A204.1 (cell line): ENCODE data around the gene CASR.
"Not testable (repeated sequence)": the region's sequence is repeated elsewhere in the genome, so short reads cannot be mapped to it uniquely, and the experiment has no call there.

Experiments used
- FAIRE-seq: peaks from 2 replicates; lab custom pipeline; 2012; peaks lifted over from hg19 to GRCh38; lab: Jason Lieb, UNC

CASR gene, protein sequence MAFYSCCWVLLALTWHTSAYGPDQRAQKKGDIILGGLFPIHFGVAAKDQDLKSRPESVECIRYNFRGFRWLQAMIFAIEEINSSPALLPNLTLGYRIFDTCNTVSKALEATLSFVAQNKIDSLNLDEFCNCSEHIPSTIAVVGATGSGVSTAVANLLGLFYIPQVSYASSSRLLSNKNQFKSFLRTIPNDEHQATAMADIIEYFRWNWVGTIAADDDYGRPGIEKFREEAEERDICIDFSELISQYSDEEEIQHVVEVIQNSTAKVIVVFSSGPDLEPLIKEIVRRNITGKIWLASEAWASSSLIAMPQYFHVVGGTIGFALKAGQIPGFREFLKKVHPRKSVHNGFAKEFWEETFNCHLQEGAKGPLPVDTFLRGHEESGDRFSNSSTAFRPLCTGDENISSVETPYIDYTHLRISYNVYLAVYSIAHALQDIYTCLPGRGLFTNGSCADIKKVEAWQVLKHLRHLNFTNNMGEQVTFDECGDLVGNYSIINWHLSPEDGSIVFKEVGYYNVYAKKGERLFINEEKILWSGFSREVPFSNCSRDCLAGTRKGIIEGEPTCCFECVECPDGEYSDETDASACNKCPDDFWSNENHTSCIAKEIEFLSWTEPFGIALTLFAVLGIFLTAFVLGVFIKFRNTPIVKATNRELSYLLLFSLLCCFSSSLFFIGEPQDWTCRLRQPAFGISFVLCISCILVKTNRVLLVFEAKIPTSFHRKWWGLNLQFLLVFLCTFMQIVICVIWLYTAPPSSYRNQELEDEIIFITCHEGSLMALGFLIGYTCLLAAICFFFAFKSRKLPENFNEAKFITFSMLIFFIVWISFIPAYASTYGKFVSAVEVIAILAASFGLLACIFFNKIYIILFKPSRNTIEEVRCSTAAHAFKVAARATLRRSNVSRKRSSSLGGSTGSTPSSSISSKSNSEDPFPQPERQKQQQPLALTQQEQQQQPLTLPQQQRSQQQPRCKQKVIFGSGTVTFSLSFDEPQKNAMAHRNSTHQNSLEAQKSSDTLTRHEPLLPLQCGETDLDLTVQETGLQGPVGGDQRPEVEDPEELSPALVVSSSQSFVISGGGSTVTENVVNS

DNA sequence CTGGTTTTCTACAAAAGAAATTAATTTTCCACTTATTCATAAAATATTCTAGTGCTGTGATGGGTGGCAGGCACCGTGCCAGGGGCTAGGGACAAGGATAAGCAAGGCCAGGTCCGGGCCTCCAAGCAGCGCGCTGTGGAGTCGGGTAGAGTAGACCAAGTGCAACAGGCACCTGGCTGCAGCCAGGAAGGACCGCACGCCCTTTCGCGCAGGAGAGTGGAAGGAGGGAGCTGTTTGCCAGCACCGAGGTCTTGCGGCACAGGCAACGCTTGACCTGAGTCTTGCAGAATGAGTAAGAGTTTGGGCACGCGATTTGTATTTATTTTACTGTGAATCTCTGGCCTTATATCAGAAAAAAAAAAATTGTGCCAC is at the start of gene CASR:
Gene CASR, plus strand, starts transcription at position 148 of the 372 bp plus-strand sequence. CDS start 70,522 bp downstream, outside the sequence.
- FAIRE-seq = no peak

DNA sequence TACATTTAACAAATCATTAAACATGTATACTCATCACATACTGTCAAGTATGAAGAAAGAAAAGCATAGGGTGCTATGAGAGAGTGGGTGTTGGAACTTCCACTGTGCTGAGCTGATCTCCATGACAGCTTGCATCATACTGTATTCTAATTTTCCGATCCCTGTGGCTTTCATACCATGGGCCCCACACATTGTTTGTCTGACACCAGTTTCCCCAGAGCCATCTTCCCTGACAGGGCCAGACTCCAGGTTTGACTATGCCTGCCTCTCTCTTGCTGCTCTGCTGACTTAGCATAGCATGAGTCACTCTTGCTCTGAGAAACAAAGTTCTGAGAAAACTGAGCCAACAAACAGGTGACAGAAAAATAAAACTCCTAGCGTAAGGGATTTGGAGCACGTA is 37.0 kb upstream of the CASR start:
- FAIRE-seq = no peak

DNA sequence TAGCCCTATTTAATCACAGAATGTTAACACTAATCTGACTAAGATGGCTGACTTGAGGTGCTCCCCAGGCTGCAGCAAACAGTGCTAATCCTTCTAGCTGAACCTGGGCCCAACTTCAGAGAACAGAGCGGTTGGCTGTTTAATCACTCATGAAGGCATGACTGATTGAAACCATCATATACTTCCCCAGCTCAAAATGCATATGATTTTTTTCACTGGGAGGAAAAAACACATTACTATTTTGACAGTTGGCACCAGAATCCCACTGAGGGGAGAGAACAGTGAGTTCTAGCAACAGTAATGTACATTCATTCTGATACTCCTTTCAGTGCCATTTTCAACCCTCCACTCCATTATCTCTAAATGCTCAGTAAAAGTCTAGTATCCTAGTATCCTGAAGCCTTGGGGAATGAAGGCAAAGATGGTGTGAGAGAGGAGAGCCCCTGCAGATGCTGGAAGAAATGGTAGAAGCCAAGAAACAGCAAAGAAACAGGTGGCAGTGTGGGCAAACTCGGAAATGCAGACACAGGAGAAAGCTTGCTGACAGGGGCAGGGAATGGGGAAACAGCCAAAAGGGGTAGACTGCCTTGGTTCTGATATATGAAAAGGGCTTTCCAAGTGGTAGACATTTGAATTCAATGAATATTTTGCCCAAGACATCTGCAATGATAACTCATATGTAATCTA is 34.4 kb upstream of the CASR start:
- no peak for FAIRE-seq

DNA sequence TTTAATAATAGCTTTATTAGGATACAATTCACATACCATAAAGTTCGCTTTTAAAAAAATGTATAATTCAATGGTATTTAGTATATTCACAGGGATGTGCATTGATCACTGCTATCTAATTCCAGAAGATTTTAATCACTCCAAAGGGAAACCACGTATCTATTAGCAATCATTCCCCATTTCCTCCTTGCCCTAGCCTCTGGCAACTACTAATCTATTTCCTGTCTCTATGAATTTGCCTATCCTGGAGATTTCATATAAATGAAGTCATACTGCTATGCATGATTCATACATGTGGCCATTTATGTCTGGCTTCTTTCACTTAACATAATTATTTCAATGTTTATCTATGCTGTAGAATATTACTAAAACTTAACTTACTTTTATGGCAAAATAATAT is 32.0 kb upstream of the CASR start:
- FAIRE-seq = no peak

DNA sequence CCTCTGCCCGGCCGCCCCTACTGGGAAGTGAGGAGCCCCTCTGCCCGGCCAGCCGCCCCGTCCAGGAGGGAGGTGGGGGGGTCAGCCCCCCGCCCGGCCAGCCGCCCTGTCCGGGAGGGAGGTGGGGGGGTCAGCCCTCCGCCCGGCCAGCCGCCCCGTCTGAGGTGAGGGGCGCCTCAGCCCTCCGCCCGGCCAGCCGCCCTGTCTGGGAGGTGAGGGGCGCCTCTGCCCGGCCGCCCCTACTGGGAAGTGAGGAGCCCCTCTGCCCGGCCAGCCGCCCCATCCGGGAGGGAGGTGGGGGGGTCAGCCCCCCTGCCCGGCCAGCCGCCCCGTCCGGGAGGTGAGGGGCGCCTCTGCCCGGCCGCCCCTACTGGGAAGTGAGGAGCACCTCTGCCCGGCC is 18.5 kb upstream of the CASR start:
- FAIRE-seq = not testable (repeated sequence)

DNA sequence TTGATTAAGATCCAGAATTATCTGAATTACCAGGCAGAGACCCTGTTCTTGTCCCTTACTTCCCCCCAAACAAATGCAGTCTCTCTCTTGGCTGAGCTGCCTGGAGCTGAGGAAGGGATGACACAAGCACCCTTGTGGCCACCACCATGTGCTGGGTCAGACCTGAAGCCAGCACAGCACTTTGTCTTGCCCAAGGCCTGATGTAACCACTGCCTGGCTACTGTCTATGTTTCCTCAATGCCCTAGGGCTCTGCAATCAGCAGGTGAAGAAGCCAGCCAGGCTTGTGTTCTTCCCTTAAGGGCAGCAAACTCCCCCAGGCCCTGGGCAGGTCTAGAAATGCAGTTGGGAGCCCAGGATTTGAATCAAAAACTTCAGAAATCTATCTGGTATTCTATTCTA is 15.8 kb upstream of the CASR start:
- no peak for FAIRE-seq

DNA sequence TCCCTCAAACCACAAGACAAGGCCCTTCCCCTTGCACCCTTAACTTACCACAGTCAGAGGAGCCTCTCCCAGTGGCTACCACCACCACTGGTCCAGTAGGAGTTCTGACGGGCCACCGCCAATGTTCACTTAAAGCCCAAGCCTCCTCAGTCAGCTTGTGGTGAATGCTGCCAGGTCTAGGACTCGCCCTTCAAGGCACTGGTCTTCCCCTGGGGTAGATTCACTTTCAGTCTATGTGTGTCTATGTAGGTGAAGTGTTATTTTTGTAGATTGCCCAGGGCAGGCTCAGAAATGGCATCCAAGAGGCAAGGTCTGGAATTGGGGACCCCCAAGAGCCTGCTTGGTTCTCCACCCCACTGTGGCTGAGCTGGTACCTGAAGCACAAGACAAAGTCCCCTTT is 15.4 kb upstream of the CASR start:
- no peak for FAIRE-seq

DNA sequence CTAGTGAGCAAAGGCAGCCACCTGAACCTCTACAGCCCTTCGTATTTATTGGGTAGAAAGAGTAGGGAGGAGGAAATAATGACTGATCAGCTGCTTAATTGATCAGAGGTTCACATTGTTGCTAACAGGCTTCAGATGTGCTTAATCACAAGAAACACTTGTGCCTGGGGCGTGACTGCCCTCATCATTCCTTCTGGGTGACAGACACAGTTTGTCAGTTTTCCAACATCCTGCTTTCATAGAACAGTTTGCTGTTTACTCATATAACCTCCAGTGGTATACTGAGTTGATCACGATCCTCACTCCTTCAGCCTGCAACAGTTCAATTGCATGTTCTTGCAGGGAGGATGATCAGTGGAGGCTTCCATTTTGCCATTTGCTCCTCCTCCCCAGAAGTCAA is 13.6 kb upstream of the CASR start:
- FAIRE-seq = no peak

DNA sequence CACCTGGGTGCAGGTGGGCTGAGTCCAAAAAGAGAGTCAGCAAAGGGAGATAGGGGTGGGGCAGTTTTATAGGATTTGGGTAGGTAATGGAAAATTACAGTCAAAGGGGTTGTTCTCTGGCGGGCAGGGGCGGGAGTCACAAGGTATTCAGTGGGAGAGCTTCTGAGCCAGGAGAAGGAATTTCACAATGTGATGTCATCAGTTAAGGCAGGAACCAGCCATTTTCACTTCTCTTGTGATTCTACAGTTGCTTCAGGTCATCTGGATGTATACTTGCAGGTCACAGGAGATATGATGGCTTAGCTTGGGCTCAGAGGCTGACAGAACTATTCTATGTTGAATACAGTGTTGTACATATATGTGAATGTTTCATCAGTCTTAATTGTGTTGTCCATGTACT is 12.1 kb upstream of the CASR start:
- FAIRE-seq = not testable (repeated sequence)

DNA sequence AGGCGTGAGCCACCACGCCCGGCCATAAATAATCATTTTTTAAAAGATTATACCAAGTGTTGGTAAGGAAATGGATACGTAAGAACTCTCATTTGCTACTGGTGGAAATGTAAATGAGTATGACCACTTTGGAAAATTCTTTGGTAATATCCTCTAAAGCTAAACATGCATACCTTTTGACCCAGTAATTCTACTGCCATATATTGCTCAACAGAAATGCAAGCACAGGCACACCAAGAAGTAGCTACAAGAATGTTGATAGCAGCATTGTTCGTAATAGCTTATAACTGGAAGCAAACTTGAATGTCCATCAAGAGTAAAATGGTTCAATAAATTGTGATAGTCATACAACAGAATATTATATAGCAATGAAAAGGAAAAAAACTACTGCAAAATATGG is 4.8 kb upstream of the CASR start:
- no peak for FAIRE-seq

DNA sequence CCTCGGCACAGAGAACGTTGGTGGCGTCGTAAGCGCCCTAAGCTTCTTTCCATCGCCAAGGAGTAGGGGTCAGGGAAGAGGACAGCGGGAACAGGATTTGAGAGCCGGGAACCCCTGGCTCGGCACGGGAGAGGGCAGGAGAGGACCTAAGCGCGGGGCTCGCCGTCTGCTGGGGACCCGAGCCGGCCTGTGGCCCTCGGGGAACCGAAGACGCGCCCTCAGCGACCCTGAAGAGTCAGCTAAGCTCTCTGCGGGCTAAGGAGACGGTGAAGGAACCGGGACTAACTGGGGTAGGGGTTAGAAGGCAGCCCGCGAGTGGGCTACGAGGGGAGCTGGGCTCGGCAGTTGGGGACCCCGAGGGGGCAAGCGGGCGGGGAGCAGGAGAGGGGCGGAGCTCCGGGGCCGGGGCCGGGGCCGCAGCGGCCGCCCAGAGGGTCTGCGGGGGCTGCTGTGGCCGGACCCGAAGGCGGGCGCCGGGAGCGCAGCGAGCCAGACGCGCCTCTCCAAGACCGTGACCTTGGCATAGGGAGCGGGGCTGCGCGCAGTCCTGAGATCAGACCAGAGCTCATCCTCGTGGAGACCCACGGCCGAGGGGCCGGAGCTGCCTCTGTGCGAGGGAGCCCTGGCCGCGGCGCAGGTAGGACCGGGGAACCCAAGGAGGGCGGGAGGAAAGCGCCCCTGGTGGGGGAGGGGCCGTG is 574 bp downstream of the CASR start:
- no peak for FAIRE-seq

DNA sequence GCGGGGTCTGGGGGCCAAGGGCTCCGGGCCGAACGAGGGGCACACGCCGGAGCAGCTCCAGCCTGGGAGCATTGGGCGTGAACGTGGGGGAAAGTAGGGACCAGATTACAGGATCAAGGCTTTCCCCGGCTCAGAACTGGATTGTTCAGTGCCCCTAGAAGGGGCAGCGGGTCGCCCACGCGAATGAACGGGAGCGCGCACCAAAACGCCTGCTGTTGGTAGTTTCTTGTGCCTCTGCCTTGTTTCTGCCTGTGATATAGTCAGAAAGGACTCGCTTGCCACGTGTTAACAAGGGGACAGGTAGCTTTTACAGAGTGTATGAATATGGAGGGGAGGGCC is 1.1 kb downstream of the CASR start:
- FAIRE-seq = no peak

DNA sequence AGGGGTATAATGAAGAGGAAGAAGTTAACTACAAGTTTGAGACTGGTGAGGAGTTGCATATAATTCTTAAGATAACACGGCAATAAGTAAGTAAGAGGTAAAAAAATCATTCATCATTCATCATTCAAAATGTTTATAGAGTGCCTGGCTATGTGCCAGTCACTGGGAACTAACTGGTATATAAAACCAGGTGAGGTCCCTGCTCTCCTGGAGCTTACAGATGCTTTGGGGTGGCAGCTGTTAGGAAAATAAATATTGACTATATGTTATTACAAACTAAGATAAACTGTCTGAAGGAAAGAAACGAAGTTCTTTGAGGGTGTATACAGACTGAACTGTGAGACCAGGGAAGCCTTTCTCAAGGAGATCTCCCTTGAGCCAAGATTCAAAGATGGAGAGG is 2.9 kb downstream of the CASR start:
- FAIRE-seq = no peak

DNA sequence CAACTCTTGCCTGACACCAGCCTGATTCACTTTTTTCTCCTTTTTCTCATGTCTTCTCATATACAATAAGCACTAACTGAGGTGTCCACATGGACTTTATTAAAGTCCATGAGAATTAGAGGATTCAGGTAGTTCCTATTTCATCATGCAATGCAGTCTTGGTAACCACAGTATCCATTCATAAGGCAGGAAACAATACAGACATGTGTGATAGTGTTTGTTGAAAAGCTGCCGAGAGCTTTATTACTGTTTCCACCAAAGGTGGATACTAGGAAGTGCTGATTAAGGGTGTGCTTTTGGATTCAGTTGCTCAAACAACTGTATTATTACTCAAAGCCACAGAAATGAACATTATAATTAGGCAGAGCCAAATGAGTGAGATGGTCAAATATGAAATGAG is 5.3 kb downstream of the CASR start:
- FAIRE-seq = no peak

DNA sequence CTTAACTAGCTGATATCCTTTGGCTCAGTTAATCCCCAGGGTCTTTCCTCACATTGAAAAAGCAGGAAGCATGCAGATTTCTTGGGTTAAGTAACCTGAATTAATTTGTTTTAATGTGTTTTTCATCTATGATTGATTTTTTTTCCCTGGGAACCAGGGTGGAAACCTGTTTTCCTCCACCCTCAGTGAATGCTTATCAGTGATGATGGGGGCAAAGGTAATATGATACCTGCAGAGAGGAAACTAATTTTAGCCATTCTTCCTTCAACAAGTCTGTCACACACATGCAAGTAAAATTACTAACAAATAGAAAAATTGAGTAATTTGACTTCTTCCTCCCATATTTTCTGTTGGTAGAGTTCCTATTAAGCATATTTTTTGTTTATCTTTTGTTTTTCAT is 5.9 kb downstream of the CASR start:
- no peak for FAIRE-seq

DNA sequence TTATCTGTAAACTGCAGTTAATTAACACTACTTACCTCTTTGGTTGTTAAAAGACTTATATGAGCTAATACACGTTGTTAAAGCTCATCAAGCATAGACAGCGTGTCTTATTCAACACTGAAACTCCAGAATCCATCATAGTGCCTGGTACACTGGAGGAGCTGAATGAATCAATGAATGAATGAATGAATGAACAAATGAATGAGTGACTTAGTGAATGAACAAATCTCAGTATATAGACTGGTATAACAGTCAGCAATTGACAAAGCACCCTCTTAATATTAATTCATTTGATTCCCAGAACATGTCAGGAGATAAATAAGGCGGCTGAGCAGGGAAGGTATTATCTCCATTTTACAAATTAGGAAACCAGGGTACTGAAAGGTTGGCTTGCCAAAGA is 7.1 kb downstream of the CASR start:
- no peak for FAIRE-seq

DNA sequence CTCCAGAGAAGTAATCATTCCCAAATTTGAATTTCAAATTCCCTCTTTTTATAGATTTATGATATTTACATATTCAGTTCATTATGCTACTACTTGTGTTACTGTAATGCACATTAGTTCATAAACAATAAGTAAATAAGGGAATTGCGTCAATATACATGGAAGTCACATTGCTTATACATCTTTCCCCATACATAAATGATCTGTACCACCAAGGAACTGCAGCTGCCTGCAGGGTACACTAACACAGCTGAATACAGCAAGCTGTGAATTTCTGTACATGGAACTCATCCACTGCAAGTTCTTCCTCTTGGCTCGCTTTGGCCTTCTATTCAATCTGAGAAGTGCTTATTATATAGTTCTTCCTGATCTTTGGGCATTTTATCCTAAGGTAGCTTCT is 15.5 kb downstream of the CASR start:
- FAIRE-seq = no peak

DNA sequence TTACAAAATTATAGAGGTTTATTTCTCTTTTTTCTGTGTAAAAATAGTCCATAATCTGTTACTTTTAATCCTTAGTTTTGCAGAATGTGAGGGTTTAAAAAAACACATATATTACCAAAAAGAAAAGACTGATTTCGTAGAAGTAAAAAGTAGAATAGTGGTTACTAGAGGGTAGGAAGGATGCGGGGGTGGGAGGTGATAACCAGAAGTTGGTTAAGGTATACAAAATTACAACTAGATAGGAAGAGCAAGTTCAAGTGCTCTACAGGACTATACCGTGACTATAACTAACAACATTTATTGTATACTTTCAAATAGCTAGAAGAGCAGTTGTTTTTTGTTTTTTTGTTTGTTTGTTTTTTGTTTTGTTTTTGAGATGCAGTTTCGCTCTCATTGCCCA is 16.1 kb downstream of the CASR start:
- no peak for FAIRE-seq

DNA sequence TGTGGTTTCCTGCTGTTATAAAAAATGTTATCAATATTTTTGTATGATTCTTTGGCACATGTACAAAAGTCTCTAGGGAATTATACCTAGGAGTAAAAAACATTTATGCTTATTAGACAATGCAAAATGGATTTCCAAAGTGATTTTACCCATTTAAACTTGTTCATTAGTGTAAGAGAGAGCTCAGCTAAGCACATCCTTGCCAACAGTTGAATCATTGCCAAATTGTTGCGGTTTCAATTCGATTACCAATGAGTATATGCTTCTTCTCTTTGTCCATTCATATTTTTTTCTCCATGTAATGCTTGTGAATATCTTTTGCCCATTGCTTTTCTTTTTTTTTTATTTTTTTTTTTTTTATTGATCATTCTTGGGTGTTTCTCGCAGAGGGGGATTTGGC is 17.2 kb downstream of the CASR start:
- no peak for FAIRE-seq

DNA sequence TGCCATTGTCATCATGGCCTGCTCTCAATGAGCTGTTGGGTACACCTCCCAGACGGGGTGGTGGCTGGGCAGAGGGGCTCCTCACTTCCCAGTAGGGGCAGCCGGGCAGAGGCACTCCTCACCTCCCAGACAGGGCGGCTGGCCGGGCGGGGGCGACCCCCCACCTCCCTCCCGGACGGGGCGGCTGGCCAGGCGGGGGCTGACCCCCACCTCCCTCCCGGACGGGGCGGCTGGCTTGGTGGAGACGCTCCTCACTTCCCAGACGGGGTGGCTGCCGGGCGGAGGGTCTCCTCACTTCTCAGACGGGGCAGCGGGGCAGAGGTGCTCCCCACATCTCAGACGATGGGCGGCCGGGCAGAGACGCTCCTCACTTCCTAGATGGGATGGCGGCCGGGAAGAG is 18.0 kb downstream of the CASR start:
- FAIRE-seq = not testable (repeated sequence)

DNA sequence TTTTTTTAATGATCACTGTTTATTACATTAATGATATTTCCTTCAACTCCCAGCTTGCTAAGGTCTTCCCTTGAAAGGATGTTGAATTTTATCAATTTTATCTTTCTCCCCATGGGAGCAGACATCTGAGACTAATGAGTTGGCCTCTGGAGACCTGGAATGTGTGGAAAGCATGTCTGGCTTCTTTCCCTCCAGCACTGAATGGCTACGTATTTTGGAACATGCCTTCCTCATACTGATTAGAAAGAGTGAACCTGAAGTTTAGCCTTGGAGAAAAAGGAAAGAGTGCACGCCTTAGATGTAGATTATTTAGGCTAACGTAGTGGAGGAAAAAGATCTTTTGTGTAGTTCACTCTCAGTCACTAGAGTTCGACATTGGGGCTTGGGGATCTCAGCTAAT is 25.1 kb downstream of the CASR start:
- FAIRE-seq = no peak

DNA sequence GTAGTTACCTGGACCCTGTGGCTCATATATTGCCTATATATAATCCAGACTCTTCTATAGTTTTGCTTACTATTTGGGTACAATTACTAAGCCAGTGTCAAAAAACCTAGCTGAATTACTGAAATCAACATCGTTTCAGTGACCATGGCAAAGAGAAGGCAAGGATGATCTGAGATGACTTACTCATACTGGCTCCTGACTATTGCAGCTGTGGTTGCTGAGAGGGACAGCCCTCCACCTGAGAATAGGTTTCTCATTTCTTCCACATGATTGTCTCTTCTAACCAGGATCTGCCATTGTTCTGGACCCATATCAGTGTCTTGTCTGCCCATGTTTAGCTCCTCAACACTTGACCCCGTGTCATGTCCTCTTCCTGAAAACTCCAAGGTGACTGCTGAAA is 30.2 kb downstream of the CASR start:
- no peak for FAIRE-seq
